Measurements from ENCODE around the gene ACOT7.
"Not testable (repeated sequence)": the region's sequence is repeated elsewhere in the genome, so short reads cannot be mapped to it uniquely, and the experiment has no call there.

GRCh38 chr1:6307682-6308081, 85.9 kb downstream of the ACOT7 start:
- not testable (repeated sequence) for TF ChIP-seq CTCF (IDR thresholded peaks at IDR 0.05); POLR2AphosphoS5 (IDR thresholded peaks at IDR 0.05); POLR2A (IDR thresholded peaks at IDR 0.05); EP300 (IDR thresholded peaks at IDR 0.05; ENCODE audit: low read depth)

Data from transverse colon (tissue), 4 donors.